ENCODE measurements around the gene SPNS2. TPM values are rescaled to one million over a fixed set of nuclear protein-coding genes. Genes with fewer than 3 reads are reported as not detected.

SPNS2 gene
- total and polyA plus RNA-seq, 3 donors from 2014 or later = 6.7 to 11.5 (median 8.0) TPM

DNA sequence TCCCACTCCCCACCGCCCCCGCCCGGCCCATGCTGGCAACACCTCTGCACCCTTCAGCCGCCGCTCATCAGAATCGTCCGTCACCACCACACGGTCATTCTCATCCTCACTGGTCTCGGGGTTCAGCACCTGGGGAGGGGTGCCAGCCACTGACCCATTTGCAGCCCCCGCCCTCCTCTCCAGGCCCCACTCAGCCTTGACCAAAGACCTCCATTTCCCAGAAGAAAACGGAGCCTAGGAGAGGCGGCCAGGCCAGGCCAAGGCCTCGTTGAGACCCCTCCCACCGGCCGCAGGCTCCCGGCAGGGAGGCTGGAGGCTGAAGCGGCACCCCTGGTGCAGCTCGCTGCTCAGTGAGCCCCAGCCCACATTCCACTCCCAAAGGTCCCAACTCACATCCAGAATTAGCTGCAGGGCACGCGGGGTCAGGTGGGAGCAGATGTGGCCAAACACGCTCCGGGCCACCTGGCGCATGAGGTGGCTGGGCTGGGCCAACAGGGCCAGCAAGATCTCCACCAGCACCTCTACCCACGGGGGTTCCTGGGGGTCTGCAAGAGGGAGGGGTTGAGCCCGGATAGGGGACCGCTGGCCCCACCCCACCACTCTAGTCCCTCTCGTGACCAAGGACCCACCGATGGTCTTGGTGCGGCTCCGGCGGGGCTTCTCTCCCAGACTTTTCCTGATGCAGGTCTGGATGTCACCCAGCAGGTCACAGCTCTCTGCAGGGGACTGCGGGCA is 46.7 kb downstream of the SPNS2 start:
- no peaks in the 10 kb centered on the region for H3K27me3 ChIP-seq
- no peak overlapping the region for H3K4me3 ChIP-seq
- H3K27ac ChIP-seq = no peak overlapping the region
- TF ChIP-seq POLR2A (IDR thresholded peaks at IDR 0.05) = no peak
- TF ChIP-seq, protein P1, sequence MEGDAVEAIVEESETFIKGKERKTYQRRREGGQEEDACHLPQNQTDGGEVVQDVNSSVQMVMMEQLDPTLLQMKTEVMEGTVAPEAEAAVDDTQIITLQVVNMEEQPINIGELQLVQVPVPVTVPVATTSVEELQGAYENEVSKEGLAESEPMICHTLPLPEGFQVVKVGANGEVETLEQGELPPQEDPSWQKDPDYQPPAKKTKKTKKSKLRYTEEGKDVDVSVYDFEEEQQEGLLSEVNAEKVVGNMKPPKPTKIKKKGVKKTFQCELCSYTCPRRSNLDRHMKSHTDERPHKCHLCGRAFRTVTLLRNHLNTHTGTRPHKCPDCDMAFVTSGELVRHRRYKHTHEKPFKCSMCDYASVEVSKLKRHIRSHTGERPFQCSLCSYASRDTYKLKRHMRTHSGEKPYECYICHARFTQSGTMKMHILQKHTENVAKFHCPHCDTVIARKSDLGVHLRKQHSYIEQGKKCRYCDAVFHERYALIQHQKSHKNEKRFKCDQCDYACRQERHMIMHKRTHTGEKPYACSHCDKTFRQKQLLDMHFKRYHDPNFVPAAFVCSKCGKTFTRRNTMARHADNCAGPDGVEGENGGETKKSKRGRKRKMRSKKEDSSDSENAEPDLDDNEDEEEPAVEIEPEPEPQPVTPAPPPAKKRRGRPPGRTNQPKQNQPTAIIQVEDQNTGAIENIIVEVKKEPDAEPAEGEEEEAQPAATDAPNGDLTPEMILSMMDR (IDR thresholded peaks at IDR 0.05) = no peak
- H3K4me1 ChIP-seq = peaks cover 5% of the 10 kb centered on the region
- intact Hi-C loops (cut with DNase I; ENCODE audit: low total_unique reads) = no loop called here
- no peaks in the 10 kb centered on the region for H3K9me3 ChIP-seq
- H3K36me3 ChIP-seq (ENCODE audit: low read depth, missing control alignments) = no peaks in the 10 kb centered on the region
- WGBS, 2 donors = 76 to 84% methylated on average over 15 to 31 of the region's 32 CpGs
- no peak for DNase-seq

DNA sequence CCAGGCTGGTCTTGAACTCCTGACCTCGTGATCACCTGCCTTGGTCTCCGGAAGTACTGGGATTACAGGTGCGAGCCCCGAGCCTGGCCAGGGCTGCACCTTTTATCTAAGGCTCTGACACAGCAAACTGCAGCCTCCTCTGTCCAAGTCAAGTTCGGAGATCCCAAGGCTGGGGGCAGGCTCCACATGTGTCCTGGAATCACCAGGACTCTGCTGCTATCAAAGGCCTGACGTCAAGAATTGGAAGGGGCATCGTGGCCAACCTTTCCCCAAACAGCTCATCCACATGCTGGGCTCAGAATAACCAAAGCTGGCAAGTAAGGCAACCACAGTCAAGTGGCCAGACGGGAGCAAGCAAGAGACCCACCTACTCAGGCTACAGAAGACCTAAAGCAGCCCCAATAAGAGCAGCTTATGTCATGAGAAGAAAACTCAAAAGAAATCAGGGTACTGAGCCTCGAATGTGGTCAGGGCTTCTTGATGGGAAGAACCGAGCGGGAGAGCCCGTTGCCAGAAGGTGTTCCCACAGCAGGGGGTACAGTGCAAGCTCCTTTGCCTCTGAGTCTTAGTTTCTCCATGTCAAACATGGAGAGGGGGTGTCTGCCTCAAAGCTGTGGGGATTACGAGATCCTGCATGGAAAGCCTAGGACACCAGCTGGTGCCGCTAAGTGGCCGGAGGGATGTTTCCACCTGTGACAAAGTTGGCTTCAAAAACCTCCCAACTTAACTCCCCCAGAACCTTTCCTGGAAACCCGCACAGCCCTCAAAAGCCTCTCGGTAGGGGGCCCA is 48.6 kb downstream of the SPNS2 start:
- TF ChIP-seq POLR2A (IDR thresholded peaks at IDR 0.05) = no peak
- TF ChIP-seq, protein P1 (IDR thresholded peaks at IDR 0.05) = no peak
- no peak for DNase-seq
- no peaks in the 10 kb centered on the region for H3K36me3 ChIP-seq (ENCODE audit: low read depth, missing control alignments)
- H3K4me1 ChIP-seq = peaks cover 5% of the 10 kb centered on the region
- intact Hi-C loops (cut with DNase I; ENCODE audit: low total_unique reads) = no loop called here
- H3K27ac ChIP-seq = no peak overlapping the region
- no peaks in the 10 kb centered on the region for H3K9me3 ChIP-seq
- 92% methylated on average over 13 to 17 of the region's 17 CpGs for WGBS, 2 donors
- H3K4me3 ChIP-seq = no peak overlapping the region
- H3K27me3 ChIP-seq = no peaks in the 10 kb centered on the region

DNA sequence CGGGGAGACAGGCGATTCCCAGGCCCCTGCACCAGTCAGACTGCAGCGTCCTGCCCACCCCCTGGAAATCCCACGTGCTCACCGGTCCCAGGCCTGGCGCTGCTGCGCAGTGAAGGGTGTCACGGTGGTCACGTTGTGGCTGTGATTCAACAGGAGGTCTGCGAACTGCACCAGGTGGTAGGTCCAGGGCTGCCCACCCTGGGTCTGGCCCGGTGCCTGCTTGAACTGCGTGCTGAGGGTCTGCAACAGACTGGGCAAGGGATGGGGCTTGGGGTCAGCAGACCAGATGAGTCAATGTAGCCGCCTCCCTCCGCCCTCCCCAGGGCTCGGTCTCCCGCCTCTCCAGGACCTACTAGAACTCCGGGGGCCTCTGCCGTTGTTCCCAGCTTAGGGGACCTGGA is 49.4 kb downstream of the SPNS2 start:
- H3K4me1 ChIP-seq = peaks cover 5% of the 10 kb centered on the region
- TF ChIP-seq, protein P1 (IDR thresholded peaks at IDR 0.05) = no peak
- TF ChIP-seq POLR2A (IDR thresholded peaks at IDR 0.05) = no peak
- no peak for DNase-seq
- no peaks in the 10 kb centered on the region for H3K27me3 ChIP-seq
- H3K4me3 ChIP-seq = no peak overlapping the region
- H3K36me3 ChIP-seq (ENCODE audit: low read depth, missing control alignments) = no peaks in the 10 kb centered on the region
- no peaks in the 10 kb centered on the region for H3K9me3 ChIP-seq
- intact Hi-C loops (cut with DNase I; ENCODE audit: low total_unique reads) = no loop called here
- no peak overlapping the region for H3K27ac ChIP-seq
- WGBS, 2 donors = 94 to 98% methylated on average over 8 to 18 of the region's 18 CpGs

DNA sequence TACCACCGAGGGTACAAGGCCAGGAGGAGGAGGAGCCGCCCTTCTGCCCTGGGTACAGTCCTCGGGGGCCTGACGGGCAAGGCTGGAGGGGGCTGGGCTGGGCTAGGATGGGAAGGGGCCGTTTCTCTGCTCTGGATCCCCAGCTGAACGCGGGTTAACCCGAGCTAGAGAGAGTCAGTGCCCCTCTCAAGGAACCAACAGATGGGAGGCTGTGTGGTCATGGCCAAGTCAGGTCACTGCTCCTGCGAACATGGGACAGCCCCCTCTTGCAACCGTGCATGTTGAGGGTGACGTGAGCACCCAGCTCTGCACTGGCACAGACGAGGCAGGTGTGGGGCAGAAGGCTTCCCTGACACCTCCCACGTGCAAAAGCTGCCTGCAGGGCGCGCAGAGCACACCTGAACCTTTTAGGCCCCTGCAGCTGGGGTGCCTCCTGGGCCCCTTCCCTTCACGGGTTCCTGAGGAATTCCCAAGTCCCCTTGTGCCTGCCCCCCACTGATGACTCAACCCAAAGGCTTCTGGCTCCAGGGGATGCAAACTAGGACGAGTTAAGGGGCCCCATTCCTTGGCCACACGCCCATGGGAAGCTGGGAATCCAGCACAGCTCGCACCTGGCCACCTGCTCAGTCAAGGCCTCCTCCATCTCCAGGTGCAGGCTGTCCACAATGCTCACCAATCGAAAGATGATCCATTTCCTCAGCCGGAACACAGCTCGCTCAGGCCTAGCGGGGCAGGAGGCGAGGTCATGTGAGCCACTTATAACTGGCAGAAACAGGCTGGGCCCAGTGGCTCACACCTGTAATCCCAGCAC is 50.2 kb downstream of the SPNS2 start:
- H3K4me3 ChIP-seq = no peak overlapping the region
- TF ChIP-seq, protein P1 (IDR thresholded peaks at IDR 0.05) = no peak
- TF ChIP-seq POLR2A (IDR thresholded peaks at IDR 0.05) = no peak
- 84 to 87% methylated on average over 18 to 24 of the region's 24 CpGs for WGBS, 2 donors
- DNase-seq = no peak
- H3K27me3 ChIP-seq = no peaks in the 10 kb centered on the region
- no peaks in the 10 kb centered on the region for H3K9me3 ChIP-seq
- H3K4me1 ChIP-seq = peaks cover 6% of the 10 kb centered on the region
- no peaks in the 10 kb centered on the region for H3K36me3 ChIP-seq (ENCODE audit: low read depth, missing control alignments)
- intact Hi-C loops (cut with DNase I; ENCODE audit: low total_unique reads) = no loop called here
- H3K27ac ChIP-seq = no peak overlapping the region
